Head of caudate nucleus (tissue), 42 donors: ENCODE results near the gene DGKA.
"Not testable (repeated sequence)": the region's sequence is repeated elsewhere in the genome, so short reads cannot be mapped to it uniquely, and the experiment has no call there.

ENCODE experiments used
- DNase-seq, 42 donors: peaks; one replicate each; pipeline versions ENCODE4 v3.0.0 to v3.0.0-alpha.2; 2020 to 2021; ENCODE audit warnings: mixed read lengths in 7 of 42
- intact Hi-C: fragments of 100-400 bp; cut with DNase I; formaldehyde crosslinking; loops from one replicate; pipeline ENCODE4 v1.15.0; 2022

The DGKA gene

DNA sequence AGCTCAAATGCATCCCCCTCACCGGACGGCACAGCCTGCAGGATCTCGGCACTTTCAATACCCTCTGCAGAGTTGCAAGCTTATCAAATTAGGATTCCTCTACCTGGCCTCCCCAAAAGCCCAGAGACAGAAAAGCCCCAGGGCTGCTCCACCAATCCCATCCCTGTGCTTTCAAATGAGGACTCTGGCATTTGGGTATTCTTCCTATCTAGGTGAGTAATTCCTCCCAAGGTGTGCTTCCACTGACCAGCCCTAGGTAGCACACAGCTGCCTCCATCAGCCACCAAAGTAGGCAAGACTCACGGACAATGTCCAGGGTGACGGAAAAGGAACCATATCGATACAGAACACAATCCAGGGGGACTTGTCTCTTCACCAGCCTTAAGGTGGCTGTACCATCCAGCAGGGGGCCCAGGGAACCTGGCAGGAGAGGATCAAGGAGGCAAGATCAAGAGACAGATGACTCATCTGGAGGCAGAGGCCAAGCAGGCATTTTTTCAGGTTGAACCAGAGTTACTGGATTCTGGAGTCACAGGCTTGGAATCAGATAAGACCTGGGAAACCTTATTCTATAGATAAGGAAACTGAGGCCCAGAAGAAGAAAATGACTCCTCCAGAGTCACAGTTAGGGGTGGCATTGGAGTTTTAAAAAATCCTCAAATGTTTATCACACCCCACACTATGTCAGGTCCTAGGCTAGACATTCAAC, 25.0 kb downstream of the DGKA start:
- intact Hi-C loops, result no loop called here
- DNase-seq, result peak in 10 of 42 donors; percentile 5 to 55 (median 24)

GRCh38 chr12:55957106-55957859, 26.3 kb downstream of the DGKA start:
- intact Hi-C loops, result no loop called here
- DNase-seq, result no peak

DNA sequence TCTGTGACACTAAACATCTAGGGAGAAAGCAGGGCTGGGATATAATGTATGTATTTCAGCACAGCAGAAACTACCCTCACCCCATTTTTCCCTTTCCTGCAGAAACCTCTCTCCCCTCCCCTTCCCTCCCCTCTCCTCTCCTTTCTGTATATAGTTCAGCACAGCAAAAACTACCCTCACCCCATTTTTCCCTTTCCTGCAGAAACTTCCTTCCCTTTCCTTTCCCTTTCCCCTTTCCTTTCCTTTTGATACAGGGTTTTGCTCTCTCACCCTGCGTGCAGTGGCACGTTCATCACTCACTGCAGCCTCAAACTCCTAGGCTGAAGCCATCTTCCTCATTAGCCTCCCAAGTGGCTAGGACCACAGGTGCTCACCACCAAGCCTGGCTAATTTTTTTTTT, 32.8 kb downstream of the DGKA start:
- DNase-seq, result no peak
- intact Hi-C loops, result no loop called here

- no peak for DNase-seq
- intact Hi-C loops, result no loop called here
Measured at GRCh38 chr12:55965240-55965639, 34.3 kb downstream of the DGKA start.

DNA sequence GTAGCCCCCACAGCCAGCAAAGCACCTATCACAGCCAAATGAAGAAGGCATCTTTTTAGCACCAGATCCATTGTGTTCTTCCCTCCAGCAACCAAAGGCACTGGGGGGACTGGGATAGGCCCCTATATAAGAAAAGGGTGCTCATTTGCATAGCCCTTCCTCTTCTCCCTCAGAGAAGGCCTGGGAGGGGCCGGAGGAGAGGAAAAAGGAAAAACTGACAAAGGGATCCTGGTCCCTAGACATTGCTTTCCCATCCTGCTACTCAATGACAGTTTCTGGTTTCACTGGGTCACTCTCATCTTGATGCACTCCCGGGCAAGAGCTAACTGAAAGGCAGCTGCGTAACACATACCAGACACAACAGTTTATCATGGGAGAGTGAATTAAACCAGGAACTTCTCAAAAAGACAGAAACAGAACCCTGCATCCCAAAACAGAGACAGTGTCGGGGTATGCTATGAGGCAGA, 35.0 kb downstream of the DGKA start, which contains the start of gene PMEL:
TSS of gene PMEL (minus strand) at position 102 of the 467 bp plus-strand sequence. CDS start at position 71, 31 bp downstream.
- DNase-seq, result no peak
- intact Hi-C loops, result no loop called here

GRCh38 chr12:55966408-55967281, 35.7 kb downstream of the DGKA start, which contains the start of gene CDK2:
TSS of gene CDK2 (plus strand) at chr12:55966830. CDS start at chr12:55967009, 179 bp downstream.
- peak; percentile 77 to 94 (median 89) for DNase-seq
- intact Hi-C loops, result no loop called here

GRCh38 chr12:55969356-55969755, 38.4 kb downstream of the DGKA start:
- intact Hi-C loops, result no loop called here
- DNase-seq, result no peak

DNA sequence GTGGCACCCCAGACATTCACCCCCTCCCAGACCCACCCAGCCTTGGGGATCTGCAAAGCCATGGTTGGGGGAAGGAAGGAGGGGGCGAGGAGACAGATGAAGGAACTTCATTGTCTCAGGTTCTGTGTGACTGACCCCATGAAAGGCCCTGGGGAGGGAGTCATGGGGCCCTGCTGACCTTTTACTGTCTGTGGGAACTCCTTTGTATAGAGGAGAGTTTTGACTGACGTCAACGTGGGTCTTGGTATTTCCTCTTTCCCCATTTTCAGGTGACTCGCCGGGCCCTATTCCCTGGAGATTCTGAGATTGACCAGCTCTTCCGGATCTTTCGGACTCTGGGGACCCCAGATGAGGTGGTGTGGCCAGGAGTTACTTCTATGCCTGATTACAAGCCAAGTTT, 39.8 kb downstream of the DGKA start:
- DNase-seq, result no peak
- intact Hi-C loops, result loop anchor here (5.0 kb wide), 1 partner anchor 43 kb away; the partner anchor contains the start of gene PYM1

DNA sequence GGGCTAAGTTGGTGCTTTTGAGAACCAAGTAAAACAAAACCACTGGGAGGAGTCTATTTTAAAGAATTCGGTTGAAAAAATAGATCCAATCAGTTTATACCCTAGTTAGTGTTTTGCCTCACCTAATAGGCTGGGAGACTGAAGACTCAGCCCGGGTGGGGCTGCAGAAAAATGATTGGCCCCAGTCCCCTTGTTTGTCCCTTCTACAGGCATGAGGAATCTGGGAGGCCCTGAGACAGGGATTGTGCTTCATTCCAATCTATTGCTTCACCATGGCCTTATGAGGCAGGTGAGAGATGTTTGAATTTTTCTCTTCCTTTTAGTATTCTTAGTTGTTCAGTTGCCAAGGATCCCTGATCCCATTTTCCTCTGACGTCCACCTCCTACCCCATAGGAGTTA, 41.1 kb downstream of the DGKA start:
- no peak for DNase-seq
- intact Hi-C loops, result loop anchor here (5.0 kb wide), 1 partner anchor 45 kb away; the partner anchor contains the start of gene PYM1

DNA sequence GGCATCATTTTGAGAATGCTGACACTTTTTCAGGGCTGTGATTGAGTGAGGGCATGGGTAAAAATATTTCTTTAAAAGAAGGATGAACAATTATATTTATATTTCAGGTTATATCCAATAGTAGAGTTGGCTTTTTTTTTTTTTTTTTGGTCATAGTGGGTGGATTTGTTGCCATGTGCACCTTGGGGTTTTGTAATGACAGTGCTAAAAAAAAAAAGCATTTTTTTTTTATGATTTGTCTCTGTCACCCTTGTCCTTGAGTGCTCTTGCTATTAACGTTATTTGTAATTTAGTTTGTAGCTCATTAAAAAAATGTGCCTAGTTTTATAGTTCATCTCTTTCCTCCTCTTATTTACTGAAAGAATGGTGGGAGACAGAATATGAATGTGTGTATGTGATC, 41.5 kb downstream of the DGKA start:
- no peak for DNase-seq
- intact Hi-C loops, result loop anchor here (5.0 kb wide), 1 partner anchor 45 kb away; the partner anchor contains the start of gene PYM1

DNA sequence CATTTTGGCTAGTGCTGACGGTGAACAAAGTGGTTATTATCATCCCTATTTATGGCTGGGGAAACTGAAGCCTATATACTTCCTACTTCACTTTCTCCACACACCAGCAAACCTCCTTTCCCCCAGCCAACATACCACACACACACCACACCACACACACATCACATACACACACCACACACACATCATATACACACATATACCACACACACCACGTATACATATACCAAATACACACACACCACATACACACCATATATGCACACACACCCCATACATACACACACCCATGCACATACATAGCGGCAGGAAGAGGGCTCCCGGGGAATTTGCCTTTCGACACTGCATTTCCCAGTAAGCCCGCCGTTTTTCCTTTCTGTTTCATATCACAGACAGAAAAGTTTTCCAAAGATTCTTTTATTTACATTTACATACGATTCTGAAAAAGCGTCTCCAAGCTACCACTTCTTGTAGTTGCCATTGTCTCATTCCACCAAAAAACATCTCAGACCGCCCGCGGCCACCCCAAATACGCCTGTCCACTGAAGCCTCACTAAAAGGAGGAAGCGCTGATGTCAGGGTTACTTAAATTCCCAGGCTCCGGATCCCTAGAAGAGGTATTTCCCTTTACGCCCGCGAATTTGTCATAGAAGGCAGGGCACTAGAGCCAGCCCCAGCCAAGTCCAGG, 42.1 kb downstream of the DGKA start:
- DNase-seq, result peak in 13 of 42 donors; percentile 3 to 48 (median 31)
- intact Hi-C loops, result loop anchor here (5.0 kb wide), 1 partner anchor 46 kb away; the partner anchor contains the start of gene PYM1

DNA sequence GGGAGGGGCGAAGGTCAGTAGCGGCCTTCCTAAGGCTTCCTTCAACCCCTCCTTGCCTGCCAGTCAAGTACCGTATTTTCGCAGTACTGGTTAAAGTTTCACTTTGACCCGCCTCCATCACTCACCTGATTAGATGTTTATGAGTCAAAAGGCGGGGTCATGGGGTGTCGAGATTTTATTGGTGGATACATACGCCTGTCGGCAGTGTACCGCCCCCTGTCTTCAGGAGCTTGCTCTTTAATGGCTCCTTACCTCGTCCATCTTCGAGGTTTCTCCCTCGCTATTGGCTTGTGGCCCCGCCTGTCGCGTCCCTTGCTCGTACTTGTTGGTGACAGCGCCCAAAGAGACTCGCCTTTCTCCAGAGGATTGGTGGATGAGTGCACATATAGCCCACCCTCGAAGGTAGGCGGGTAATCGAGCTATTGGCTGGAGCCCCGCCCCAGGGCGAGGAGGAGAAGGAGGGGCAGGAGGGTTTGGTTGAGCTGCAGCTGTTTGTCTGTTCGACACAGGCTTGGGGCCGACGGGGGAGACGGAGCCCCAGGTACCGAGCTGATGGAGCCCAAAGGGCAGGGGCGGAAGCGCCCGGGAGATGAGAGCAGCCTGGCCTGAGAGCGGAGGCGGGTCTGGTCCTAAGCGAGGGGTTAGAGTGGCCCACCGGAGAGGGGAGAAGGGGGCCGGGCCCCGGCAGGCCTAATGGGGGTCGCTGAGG, 42.8 kb downstream of the DGKA start, which contains the start of gene RAB5B:
TSS of gene RAB5B (plus strand) at position 480 of the 709 bp plus-strand sequence. CDS start 12,883 bp downstream, outside the sequence.
- peak; percentile 96 to 100 (median 100) for DNase-seq
- intact Hi-C loops, result loop anchor here (5.0 kb wide), 1 partner anchor 46 kb away; the partner anchor contains the start of gene PYM1

GRCh38 chr12:55974308-55974730, 43.4 kb downstream of the DGKA start:
- peak in 11 of 42 donors; percentile 15 to 57 (median 31) for DNase-seq
- intact Hi-C loops, result loop anchor here (5.0 kb wide), 1 partner anchor 47 kb away; the partner anchor contains the start of gene PYM1

GRCh38 chr12:55978393-55978792, 47.4 kb downstream of the DGKA start:
- intact Hi-C loops, result no loop called here
- no peak for DNase-seq

DNA sequence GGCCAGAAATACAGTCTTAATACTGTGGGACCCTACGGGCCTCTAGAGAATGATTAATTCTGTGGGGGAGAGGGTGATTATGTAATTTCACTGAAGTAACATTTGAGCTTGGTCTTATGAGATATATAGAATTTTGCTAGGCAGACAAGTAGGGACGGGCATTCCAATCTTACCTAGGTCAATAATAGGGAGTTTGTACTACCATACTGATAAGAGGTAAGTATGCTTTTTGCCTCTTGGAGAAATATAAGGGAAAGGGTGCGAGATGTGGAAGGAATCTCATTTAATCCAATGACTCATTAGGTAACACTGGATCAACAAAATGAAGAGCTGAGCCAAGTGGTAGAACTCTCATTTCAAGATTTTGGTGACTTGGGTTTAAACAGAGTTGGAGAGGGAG, 48.1 kb downstream of the DGKA start:
- intact Hi-C loops, result no loop called here
- no peak for DNase-seq

GRCh38 chr12:55981882-55982281, 50.9 kb downstream of the DGKA start:
- peak in 35 of 42 donors; percentile 5 to 80 (median 53) for DNase-seq
- intact Hi-C loops, result not testable (repeated sequence)

GRCh38 chr12:55982319-55982936, 51.5 kb downstream of the DGKA start:
- DNase-seq, result no peak
- intact Hi-C loops, result no loop called here
